NCI-H187 treated with DMSO at 0.1 percent for 48 hours (cell line): Measurements from ENCODE around the gene SLC39A2.
"Not testable (repeated sequence)": the region's sequence is repeated elsewhere in the genome, so short reads cannot be mapped to it uniquely, and the experiment has no call there.

Experiments used
- DNase-seq: peaks from one replicate; lab custom pipeline; 2025; lab: John Stamatoyannopoulos, UW

The SLC39A2 gene

GRCh38 chr14:21025371-21026273 lies 26.5 kb downstream of the SLC39A2 start:
- no peak for DNase-seq

- DNase-seq, result no peak
Observed at GRCh38 chr14:21026274-21026987, 27.3 kb downstream of the SLC39A2 start.

- no peak for DNase-seq
Observed at GRCh38 chr14:21026988-21027315, 27.9 kb downstream of the SLC39A2 start.

GRCh38 chr14:21029917-21030316 lies 30.8 kb downstream of the SLC39A2 start, which contains the start of gene TPPP2:
TPPP2 (plus strand) TSS chr14:21030217; CDS start chr14:21030582, 365 bp downstream.
- DNase-seq, result no peak

- DNase-seq, result no peak
Observed at GRCh38 chr14:21030531-21030930, 31.4 kb downstream of the SLC39A2 start.

GRCh38 chr14:21032326-21033132 lies 33.4 kb downstream of the SLC39A2 start:
- no peak for DNase-seq

GRCh38 chr14:21033133-21033698 lies 34.1 kb downstream of the SLC39A2 start:
- DNase-seq, result no peak

GRCh38 chr14:21034707-21035106 lies 35.6 kb downstream of the SLC39A2 start, which contains the start of gene RNASE13:
RNASE13 (minus strand) TSS chr14:21034807; CDS start chr14:21034288, 519 bp downstream.
- no peak for DNase-seq

- DNase-seq, result no peak
Observed at GRCh38 chr14:21036751-21037150, 37.7 kb downstream of the SLC39A2 start.

- no peak for DNase-seq
Observed at GRCh38 chr14:21037156-21037555, 38.1 kb downstream of the SLC39A2 start.

GRCh38 chr14:21038441-21039422 lies 39.6 kb downstream of the SLC39A2 start:
- DNase-seq, result no peak

GRCh38 chr14:21039585-21040369 lies 40.7 kb downstream of the SLC39A2 start:
- DNase-seq, result no peak

- no peak for DNase-seq
Observed at GRCh38 chr14:21040370-21040925, 41.4 kb downstream of the SLC39A2 start.

- DNase-seq, result not testable (repeated sequence)
Observed at GRCh38 chr14:21040941-21041340, 41.8 kb downstream of the SLC39A2 start.

- DNase-seq, result no peak
Observed at GRCh38 chr14:21041676-21042433, 42.8 kb downstream of the SLC39A2 start, which contains the start of gene RNASE7. RNASE7 (plus strand) TSS chr14:21042362; CDS start chr14:21042993, 631 bp downstream.

GRCh38 chr14:21042918-21043317 lies 43.8 kb downstream of the SLC39A2 start:
- no peak for DNase-seq

- no peak for DNase-seq
Observed at GRCh38 chr14:21043387-21043973, 44.4 kb downstream of the SLC39A2 start.

GRCh38 chr14:21043974-21044618 lies 45.0 kb downstream of the SLC39A2 start:
- no peak for DNase-seq
